GM18499 (cell line): ENCODE results near the gene TERT.
"Not testable (repeated sequence)": the region's sequence is repeated elsewhere in the genome, so short reads cannot be mapped to it uniquely, and the experiment has no call there.

Source experiments
- ATAC-seq: cut with Tn5 transposase; IDR thresholded peaks from one replicate; pipeline ENCODE4 v1.9.1; 2021; ENCODE audit warnings: moderate number of reproducible peaks; ENCODE audit not compliant: insufficient read depth, unreplicated experiment

The TERT gene

GRCh38 chr5:1294835-1295649 lies at the start of gene TERT:
TSS of gene TERT (minus strand) at chr5:1295068. CDS start at chr5:1294989, 79 bp downstream.
- ATAC-seq: no peak

GRCh38 chr5:1343931-1344901 lies 49.3 kb upstream of the TERT start:
- no peak for ATAC-seq

GRCh38 chr5:1343315-1343751 lies 48.5 kb upstream of the TERT start:
- no peak for ATAC-seq

- ATAC-seq: not testable (repeated sequence)
These were observed 47.8 kb upstream of the TERT start for GRCh38 chr5:1342711-1343110.

GRCh38 chr5:1342268-1342667 lies 47.4 kb upstream of the TERT start:
- no peak for ATAC-seq

GRCh38 chr5:1341863-1342262 lies 47.0 kb upstream of the TERT start:
- no peak for ATAC-seq

GRCh38 chr5:1339818-1340210 lies 44.9 kb upstream of the TERT start:
- ATAC-seq: not testable (repeated sequence)

- ATAC-seq: not testable (repeated sequence)
These were observed 44.4 kb upstream of the TERT start for GRCh38 chr5:1339139-1339817.

GRCh38 chr5:1338506-1339070 lies 43.7 kb upstream of the TERT start:
- ATAC-seq: no peak

GRCh38 chr5:1338196-1338490 lies 43.3 kb upstream of the TERT start:
- no peak for ATAC-seq

GRCh38 chr5:1337489-1338195 lies 42.8 kb upstream of the TERT start:
- no peak for ATAC-seq

GRCh38 chr5:1336749-1337488 lies 42.1 kb upstream of the TERT start:
- no peak for ATAC-seq

GRCh38 chr5:1336106-1336561 lies 41.3 kb upstream of the TERT start:
- no peak for ATAC-seq

- no peak for ATAC-seq
These were observed 40.8 kb upstream of the TERT start for GRCh38 chr5:1335540-1336095.

- no peak for ATAC-seq
These were observed 40.1 kb upstream of the TERT start for GRCh38 chr5:1334831-1335539.

GRCh38 chr5:1333986-1334385 lies 39.1 kb upstream of the TERT start:
- ATAC-seq: no peak

GRCh38 chr5:1333286-1333685 lies 38.4 kb upstream of the TERT start:
- ATAC-seq: not testable (repeated sequence)

- ATAC-seq: no peak
These were observed 37.7 kb upstream of the TERT start for GRCh38 chr5:1332461-1333001.
